NCI-H748 treated with DMSO at 0.1 percent for 48 hours (cell line): Measurements from ENCODE around the gene TRAF6.
A peak's percentile ranks its signal among the peaks of the same experiment; 100 is the strongest.
"Not testable (repeated sequence)": the region's sequence is repeated elsewhere in the genome, so short reads cannot be mapped to it uniquely, and the experiment has no call there.

Experiments used
- DNase-seq: peaks from one replicate; lab custom pipeline; 2025; lab: John Stamatoyannopoulos, UW

The TRAF6 gene

GRCh38 chr11:36509694-36510593 lies at the start of gene TRAF6:
Gene TRAF6 (minus strand): TSS chr11:36510272. CDS start chr11:36501515, 8,757 bp downstream.
- peak; percentile 49 for DNase-seq

GRCh38 chr11:36558571-36559413 lies 48.7 kb upstream of the TRAF6 start:
- no peak for DNase-seq

GRCh38 chr11:36557991-36558390 lies 47.9 kb upstream of the TRAF6 start:
- DNase-seq = no peak

GRCh38 chr11:36557390-36557789 lies 47.3 kb upstream of the TRAF6 start:
- DNase-seq = peak; percentile 21

- DNase-seq = no peak
Measured at GRCh38 chr11:36550385-36551115, 40.5 kb upstream of the TRAF6 start.

- DNase-seq = peak; percentile 31
Measured at GRCh38 chr11:36540998-36541397, 30.9 kb upstream of the TRAF6 start.

GRCh38 chr11:36534276-36534840 lies 24.3 kb upstream of the TRAF6 start:
- DNase-seq = no peak

GRCh38 chr11:36532941-36533601 lies 23.0 kb upstream of the TRAF6 start:
- DNase-seq = no peak

GRCh38 chr11:36530840-36531239 lies 20.8 kb upstream of the TRAF6 start:
- no peak for DNase-seq

- no peak for DNase-seq
Measured at GRCh38 chr11:36513965-36514364, 3.9 kb upstream of the TRAF6 start.

GRCh38 chr11:36512016-36512415 lies 1.9 kb upstream of the TRAF6 start:
- DNase-seq = no peak

- DNase-seq = not testable (repeated sequence)
Measured at GRCh38 chr11:36511062-36511461, 990 bp upstream of the TRAF6 start.

- DNase-seq = no peak
Measured at GRCh38 chr11:36510594-36510942, 496 bp upstream of the TRAF6 start.

- no peak for DNase-seq
Measured at GRCh38 chr11:36509201-36509639, 852 bp downstream of the TRAF6 start.

GRCh38 chr11:36508743-36509142 lies 1.3 kb downstream of the TRAF6 start:
- no peak for DNase-seq

- DNase-seq = no peak
Measured at GRCh38 chr11:36507824-36508489, 2.1 kb downstream of the TRAF6 start.

GRCh38 chr11:36501236-36501635 lies 8.8 kb downstream of the TRAF6 start:
- no peak for DNase-seq

- no peak for DNase-seq
Measured at GRCh38 chr11:36500315-36500721, 9.8 kb downstream of the TRAF6 start.

GRCh38 chr11:36499315-36499714 lies 10.8 kb downstream of the TRAF6 start:
- DNase-seq = no peak

GRCh38 chr11:36498721-36499120 lies 11.4 kb downstream of the TRAF6 start:
- no peak for DNase-seq

GRCh38 chr11:36493332-36493731 lies 16.7 kb downstream of the TRAF6 start:
- DNase-seq = no peak
